ENCODE measurements around the gene TF.
A peak's percentile ranks its signal among the peaks of the same experiment; 100 is the strongest.
"Not testable (repeated sequence)": the region's sequence is repeated elsewhere in the genome, so short reads cannot be mapped to it uniquely, and the experiment has no call there.

Gene TF

GRCh38 chr3:133767607-133768006, 21.4 kb downstream of the TF start:
- no peak for DNase-seq (ENCODE audit: low spot score)

DNA sequence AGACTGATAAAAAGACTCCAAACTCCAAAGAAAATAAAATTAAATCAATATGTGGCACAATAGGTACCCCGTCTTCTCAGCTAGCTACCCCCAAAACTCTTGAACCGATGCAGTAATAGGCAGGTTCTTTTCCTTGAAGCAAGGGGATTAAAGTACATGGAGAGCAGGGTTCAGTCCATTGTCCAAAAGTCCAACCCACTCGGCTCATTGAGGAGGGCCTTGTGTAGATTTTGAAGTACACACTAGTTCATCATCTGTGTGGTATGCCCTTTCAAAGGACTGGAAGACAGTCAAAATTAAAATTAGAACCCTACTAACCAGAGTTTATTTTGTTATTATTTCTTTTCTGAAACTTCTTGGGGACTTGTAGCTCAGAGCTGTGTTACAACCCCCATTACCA, 23.3 kb downstream of the TF start:
- no peak for DNase-seq (ENCODE audit: low spot score)

- DNase-seq (ENCODE audit: low spot score), result no peak
Measured at GRCh38 chr3:133773732-133774131, 27.5 kb downstream of the TF start.

GRCh38 chr3:133775309-133775708, 29.1 kb downstream of the TF start:
- DNase-seq (ENCODE audit: low spot score), result no peak

GRCh38 chr3:133775835-133776234, 29.6 kb downstream of the TF start:
- no peak for DNase-seq (ENCODE audit: low spot score)

DNA sequence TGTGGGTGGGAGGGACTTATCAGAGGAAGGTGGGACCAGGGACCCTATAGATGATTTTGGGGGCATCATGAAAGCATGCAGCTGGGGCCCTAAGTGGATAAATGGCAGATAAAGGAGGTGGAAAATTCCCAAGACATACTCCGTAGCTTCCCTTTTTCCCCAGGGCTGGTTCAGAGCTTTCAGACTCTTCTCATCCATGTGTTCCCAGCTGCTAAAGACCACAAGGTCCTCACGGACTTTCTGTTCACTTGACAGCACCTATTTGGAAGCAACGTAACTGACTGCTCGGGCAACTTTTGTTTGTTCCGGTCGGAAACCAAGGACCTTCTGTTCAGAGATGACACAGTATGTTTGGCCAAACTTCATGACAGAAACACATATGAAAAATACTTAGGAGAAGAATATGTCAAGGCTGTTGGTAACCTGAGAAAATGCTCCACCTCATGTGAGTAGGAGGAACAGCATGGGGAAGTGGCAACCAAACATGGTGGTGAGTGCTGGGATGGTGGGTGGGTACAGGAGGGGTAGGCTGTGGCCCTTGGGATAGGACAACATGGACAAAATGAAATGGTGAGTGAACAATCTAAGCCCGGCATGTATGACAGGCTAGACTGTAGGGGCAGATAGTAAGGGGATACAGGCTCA, 30.7 kb downstream of the TF start:
- DNase-seq (ENCODE audit: low spot score), result no peak

DNA sequence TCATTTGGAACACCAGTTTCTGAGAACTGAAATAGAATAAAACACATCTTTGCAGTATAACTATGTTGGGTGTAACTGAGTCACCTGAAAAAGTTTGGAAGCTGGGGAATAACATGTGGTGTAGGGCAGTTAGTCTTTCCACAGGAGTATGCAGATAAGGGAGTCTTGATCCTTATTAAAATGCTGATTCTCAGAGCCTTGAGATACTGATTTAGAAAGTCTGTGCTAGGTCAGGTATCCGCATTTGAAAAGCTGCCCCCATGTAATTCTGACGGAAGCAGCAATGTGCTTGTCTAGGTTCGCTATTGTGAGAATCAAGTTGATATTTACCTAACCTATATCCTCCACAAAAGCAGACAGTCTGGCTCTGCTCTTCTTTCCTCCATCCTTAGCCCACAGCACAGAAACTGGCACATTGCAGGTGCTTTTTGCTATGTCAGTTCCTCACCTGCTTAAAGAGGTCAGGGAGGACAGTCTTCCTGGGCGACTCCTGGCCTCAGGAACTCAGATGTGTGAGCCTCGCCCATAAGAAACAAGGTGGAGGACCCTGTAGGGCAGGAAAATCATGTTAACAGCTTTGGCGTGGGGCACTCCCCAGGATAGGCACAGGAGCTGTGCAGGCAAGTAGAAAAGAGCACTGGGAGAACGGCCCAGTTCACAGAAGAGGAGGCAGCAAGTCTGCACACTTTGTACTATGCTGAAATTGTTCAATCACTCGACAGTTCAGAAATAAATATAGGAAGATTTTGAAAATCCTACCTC, 31.8 kb downstream of the TF start:
- no peak for DNase-seq (ENCODE audit: low spot score)

GRCh38 chr3:133779626-133780203, 33.5 kb downstream of the TF start:
- no peak for DNase-seq (ENCODE audit: low spot score)

GRCh38 chr3:133780756-133781155, 34.6 kb downstream of the TF start:
- not testable (repeated sequence) for DNase-seq (ENCODE audit: low spot score)

DNA sequence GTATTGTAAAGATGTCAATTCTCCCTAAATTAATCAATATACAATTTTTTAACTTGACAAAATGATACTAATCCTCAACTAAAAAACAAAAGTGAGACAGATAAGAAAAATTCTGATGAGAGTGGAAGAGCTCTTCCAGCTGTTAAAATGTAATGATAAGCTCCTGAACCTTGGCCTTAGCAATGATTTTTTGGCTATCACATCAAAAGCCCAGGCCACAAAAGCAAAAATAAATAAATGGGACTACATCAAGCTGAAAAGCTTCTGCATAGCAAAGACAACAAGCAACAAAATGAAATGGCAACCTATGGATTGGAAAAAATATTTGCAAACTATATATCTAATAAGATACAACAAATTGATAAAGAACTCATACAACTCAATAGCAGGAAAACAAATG, 35.4 kb downstream of the TF start:
- no peak for DNase-seq (ENCODE audit: low spot score)

- DNase-seq (ENCODE audit: low spot score), result no peak
Measured at GRCh38 chr3:133782454-133782853, 36.3 kb downstream of the TF start.

GRCh38 chr3:133783762-133784161, 37.6 kb downstream of the TF start:
- no peak for DNase-seq (ENCODE audit: low spot score)

DNA sequence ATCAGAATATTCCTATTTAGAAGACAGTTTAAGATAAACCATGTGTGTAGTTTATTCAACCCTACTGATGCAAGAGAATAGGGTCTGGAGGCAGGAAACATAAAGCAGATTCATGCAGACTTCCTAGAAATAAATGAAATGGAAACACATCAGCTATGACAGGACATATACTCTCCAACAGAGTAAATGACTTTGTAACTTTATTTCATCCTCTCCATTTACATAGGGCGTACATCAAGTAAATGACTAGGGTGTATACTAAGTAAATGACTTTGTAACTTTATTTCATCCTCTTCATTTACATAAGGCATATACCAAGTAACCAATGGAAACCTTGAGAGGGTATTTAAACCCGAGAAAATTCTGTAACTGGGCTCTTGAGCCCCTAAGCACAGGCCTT, 41.8 kb downstream of the TF start:
- DNase-seq (ENCODE audit: low spot score), result no peak

GRCh38 chr3:133792171-133792763, 46.1 kb downstream of the TF start:
- DNase-seq (ENCODE audit: low spot score), result no peak

GRCh38 chr3:133797396-133798105, 51.4 kb downstream of the TF start:
- DNase-seq (ENCODE audit: low spot score), result no peak

- DNase-seq (ENCODE audit: low spot score), result no peak
Measured at GRCh38 chr3:133799794-133800585, 53.8 kb downstream of the TF start.

DNA sequence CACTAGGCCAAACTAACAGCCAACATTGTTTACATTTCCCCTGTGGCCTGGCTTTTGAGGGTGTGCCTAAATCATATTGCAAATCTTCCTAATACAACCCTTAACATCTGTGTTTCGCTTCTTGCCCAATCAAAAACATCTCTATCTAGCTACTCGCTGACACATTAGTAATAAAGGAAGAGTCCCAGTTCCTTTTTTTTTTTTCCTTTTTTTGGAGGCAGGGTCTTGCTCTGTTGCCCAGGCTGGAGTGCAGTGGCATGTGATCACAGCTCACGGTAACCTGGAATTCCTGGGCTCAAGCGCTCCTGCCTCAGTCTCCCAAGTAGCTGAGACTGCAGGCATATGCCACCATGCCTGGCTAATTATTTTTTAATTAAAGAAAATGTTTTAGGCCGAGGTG, 57.3 kb downstream of the TF start:
- no peak for DNase-seq (ENCODE audit: low spot score)

DNA sequence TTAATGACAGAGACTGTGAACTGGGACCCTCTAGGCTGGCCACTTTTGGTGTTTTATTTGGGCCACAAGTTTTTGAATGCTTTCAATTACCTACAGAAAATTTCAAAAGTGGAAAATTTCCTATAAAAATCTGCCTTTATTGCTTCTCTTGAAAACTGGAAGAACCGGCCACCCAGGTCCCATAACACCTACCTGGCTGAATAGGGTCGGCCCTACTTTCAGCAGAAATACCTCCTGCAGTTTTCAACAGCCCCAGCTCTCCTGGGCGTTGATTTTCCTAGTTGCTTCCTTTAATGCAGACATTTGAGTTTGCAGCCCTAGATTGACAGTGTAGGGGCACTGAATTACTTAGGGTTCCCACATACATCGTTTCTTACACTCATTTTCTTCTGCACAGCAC, 58.7 kb downstream of the TF start:
- no peak for DNase-seq (ENCODE audit: low spot score)

GRCh38 chr3:133805384-133805701, 59.1 kb downstream of the TF start:
- no peak for DNase-seq (ENCODE audit: low spot score)

DNA sequence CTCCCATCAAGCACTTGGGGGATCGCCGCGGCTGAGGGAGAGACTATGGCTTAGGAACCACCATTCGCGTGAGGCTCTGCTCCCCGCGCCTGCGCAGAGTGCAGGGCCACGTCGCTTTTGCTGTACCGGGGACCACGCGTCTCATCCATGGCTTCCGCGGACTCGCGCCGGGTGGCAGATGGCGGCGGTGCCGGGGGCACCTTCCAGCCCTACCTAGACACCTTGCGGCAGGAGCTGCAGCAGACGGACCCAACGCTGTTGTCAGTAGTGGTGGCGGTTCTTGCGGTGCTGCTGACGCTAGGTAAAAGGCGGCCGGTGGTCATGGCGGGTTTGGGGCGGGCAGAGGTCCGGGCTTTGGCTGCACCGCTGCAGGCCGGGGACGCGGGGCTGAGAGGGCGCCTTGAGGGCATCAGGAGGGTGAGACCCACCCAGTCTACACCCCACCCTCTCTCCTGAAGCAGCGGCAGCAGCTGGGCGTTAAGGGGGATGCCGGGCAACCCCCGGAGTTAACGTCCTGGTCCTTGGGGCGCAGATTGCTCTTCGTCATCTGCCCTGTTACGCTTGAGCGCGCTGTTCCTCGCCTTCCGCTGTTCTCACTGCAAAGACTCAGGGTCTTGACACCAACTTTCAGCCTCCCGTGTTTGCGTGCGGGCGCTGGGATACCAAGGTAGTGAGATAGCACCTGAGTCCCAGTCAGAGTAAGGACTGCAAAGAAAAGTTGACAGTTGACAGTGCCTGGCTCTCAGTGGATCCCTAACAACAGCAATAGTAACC, 59.7 kb downstream of the TF start, which contains the start of gene SRPRB:
TSS of gene SRPRB (plus strand) at position 114 of the 774 bp plus-strand sequence. CDS start at position 148, 34 bp downstream.
- peak; percentile 99 for DNase-seq (ENCODE audit: low spot score)

DNA sequence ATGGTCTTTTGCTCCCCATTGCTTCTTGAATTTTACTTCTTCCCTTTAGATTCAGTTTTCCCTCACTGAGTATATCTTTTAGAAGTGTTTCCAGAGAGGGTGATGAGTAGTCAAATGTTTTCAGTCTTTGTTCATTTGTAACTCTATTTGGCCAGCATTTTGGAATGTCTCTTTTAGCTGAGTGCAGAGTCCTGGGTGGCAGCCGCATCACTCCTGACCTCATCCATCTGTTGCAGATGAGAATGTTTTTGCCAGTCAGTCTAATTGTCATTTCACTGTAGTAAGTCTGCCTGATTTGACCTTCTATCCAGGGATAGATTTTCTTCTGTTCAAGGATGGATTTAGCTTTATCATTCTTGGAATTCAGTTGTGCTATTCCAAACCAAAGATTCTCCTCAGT, 66.7 kb downstream of the TF start:
- DNase-seq (ENCODE audit: low spot score), result peak; percentile 68
